ENCODE data around the gene PCSK5. TPM values are rescaled to one million over a fixed set of nuclear protein-coding genes. Genes with fewer than 3 reads are reported as not detected.

PCSK5 gene
- total and polyA plus RNA-seq, 3 experiments from 2014 or later = 1.6 to 1.9 (median 1.8) TPM

DNA sequence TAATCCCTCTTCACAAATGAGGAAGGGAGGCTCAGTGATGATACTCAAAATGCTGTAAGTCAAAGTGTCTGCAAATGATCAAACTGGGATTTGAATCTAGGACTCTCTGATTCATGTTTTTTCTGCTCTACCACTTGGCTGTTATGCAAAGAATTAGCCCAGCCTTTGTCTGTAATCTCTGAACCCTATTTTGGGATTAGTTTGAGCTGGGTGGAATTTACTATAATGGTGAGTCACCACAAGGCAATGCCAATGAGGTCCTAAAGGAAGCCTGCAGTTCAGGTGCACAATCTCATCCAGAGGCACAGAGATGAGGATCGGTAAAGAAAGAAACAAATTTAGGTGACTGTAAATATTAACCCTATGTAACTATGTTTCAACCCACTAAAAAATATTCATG lies 474.6 kb downstream of the PCSK5 start:
- H3K27ac ChIP-seq (ENCODE audit: low read depth, low read length) = no peak overlapping the region
- DNase-seq = no peak
- no peak overlapping the region for H3K27ac Mint-ChIP-seq

DNA sequence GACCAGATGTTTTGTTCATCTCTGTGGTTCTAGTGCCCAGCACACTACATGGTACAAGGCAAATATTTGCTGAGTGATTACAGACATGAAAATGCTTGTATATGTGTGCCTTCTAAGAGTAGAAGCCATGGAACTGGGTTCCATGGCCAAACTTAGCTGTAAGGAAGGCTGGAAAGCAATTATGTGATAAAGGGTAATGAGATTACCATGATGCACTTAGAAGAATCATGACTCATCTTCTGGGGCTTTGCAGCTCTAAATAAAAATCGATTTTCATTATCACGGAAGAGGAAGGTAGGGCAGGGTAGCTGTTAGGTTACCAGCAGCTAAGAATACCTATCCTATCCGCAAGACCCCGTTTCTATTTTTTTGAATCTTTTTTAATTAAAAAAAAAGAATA lies 475.8 kb downstream of the PCSK5 start:
- H3K4me1 ChIP-seq (ENCODE audit: insufficient read depth, low read length) = no peaks in the 10 kb centered on the region
- no peak for DNase-seq
- no peak overlapping the region for H3K4me3 Mint-ChIP-seq

More for the DNA sequence above, 474.6 kb downstream of the PCSK5 start:
- Mint-ChIP-seq H3K27me3 (peaks cover 4 to 17% of the 10 kb centered on the region in 2 donors), H3K4me3 (no peak overlapping the region), H3K4me1 (no peaks in the 10 kb centered on the region), H3K36me3 (peaks cover 0 to 3% (median 0%) of the 10 kb centered on the region in 3 donors), H3K9me3 (no peaks in the 10 kb centered on the region)
- ChIA-PET CTCF (no interaction called here), POLR2A (no interaction called here)
- Histone ChIP-seq H3K9me3 (ENCODE audit: low read length) (no peaks in the 10 kb centered on the region), H3K4me3 (ENCODE audit: low read length) (no peak overlapping the region), H3K27me3 (ENCODE audit: insufficient read depth, low read length, poor library complexity, severe bottlenecking) (no peaks in the 10 kb centered on the region), H3K36me3 (ENCODE audit: insufficient read depth, low read length) (no peaks in the 10 kb centered on the region), H3K4me1 (ENCODE audit: insufficient read depth, low read length) (no peaks in the 10 kb centered on the region)

DNA sequence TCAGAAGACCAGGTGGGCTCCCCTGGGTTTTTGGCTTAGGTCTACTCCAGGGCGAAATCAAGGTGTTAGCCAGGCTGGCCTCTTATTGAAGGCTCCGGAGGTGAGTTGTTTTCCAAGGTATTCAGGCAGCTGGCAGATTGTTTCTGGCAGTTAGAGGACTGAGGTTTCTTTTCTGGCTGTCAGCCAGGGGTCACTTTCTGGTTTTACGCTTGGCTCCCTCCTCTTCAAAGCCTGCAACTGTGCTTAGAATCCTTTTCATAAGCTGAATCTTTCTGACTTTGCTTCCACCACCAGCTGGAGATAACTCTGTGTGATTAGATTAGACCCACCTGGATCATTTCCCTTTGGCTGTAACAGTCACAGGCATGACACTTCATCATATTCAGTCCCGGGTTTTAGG lies 479.1 kb downstream of the PCSK5 start:
- DNase-seq = no peak
- no peak overlapping the region for H3K27ac Mint-ChIP-seq
- H3K4me1 ChIP-seq (ENCODE audit: insufficient read depth, low read length) = no peaks in the 10 kb centered on the region
- no peaks in the 10 kb centered on the region for H3K9me3 ChIP-seq (ENCODE audit: low read length)
- no peaks in the 10 kb centered on the region for H3K27me3 ChIP-seq (ENCODE audit: insufficient read depth, low read length, poor library complexity, severe bottlenecking)
- peaks cover 1 to 4% of the 10 kb centered on the region in 2 donors for H3K27me3 Mint-ChIP-seq
- ChIA-PET POLR2A (no interaction called here), CTCF (no interaction called here)
- peaks cover 0 to 3% (median 0%) of the 10 kb centered on the region in 3 donors for H3K36me3 Mint-ChIP-seq
- H3K36me3 ChIP-seq (ENCODE audit: insufficient read depth, low read length) = no peaks in the 10 kb centered on the region
- H3K4me3 Mint-ChIP-seq = no peak overlapping the region
- no peaks in the 10 kb centered on the region for H3K9me3 Mint-ChIP-seq
- H3K27ac ChIP-seq (ENCODE audit: low read depth, low read length) = no peak overlapping the region
- H3K4me1 Mint-ChIP-seq = peaks cover 0 to 4% (median 2%) of the 10 kb centered on the region in 3 donors
- no peak overlapping the region for H3K4me3 ChIP-seq (ENCODE audit: low read length)

More for the DNA sequence above, 475.8 kb downstream of the PCSK5 start:
- H3K9me3 Mint-ChIP-seq = no peaks in the 10 kb centered on the region
- Histone ChIP-seq H3K4me3 (ENCODE audit: low read length) (no peak overlapping the region), H3K27me3 (ENCODE audit: insufficient read depth, low read length, poor library complexity, severe bottlenecking) (no peaks in the 10 kb centered on the region), H3K27ac (ENCODE audit: low read depth, low read length) (no peak overlapping the region), H3K9me3 (ENCODE audit: low read length) (no peaks in the 10 kb centered on the region), H3K36me3 (ENCODE audit: insufficient read depth, low read length) (no peaks in the 10 kb centered on the region)
- H3K4me1 Mint-ChIP-seq = no peaks in the 10 kb centered on the region
- no peak overlapping the region for H3K27ac Mint-ChIP-seq
- ChIA-PET POLR2A (no interaction called here), CTCF (no interaction called here)
- H3K36me3 Mint-ChIP-seq = peaks cover 0 to 3% (median 0%) of the 10 kb centered on the region in 3 donors
- H3K27me3 Mint-ChIP-seq = peaks cover 4 to 17% of the 10 kb centered on the region in 2 donors

DNA sequence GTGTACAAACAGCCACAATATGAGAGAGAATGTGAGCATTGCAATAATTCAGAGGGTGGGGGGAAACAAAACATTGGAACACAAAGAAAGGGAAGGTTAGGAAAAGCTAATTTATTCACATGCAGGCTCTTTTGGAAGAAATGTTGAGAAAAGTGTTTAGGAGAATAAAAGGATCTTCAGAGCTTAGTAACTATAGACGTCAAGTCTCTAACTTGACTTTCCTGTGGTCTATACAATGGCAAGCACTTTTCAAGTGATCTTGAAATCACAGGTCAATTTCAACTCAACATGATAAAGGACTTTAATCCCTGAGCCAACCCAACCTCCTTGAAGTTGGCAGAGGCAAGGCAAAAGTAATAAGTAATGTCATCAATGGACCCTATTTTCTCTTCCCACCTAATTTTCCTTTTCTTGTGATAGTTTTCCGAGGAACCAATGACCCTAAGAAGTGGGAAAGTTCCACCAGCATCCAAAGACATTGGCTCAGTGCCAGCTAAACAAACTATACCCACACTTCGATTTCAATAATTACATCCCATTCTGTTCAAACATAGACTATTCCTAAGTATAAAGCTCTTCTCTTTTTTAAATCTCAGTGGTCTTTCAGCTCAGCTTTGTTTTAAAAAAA lies 480.0 kb downstream of the PCSK5 start:
- CTCF ChIA-PET = no interaction called here
- Mint-ChIP-seq H3K36me3 (peaks cover 0 to 3% (median 0%) of the 10 kb centered on the region in 3 donors), H3K27me3 (peaks cover 0 to 4% of the 10 kb centered on the region in 2 donors), H3K27ac (peak overlapping the region in 1 of 8 donors; percentile 65), H3K9me3 (no peaks in the 10 kb centered on the region), H3K4me3 (no peak overlapping the region), H3K4me1 (peaks cover 0 to 4% (median 2%) of the 10 kb centered on the region in 3 donors)
- no peak overlapping the region for H3K4me3 ChIP-seq (ENCODE audit: low read length)
- H3K27me3 ChIP-seq (ENCODE audit: insufficient read depth, low read length, poor library complexity, severe bottlenecking) = no peaks in the 10 kb centered on the region
- no peaks in the 10 kb centered on the region for H3K36me3 ChIP-seq (ENCODE audit: insufficient read depth, low read length)
- H3K4me1 ChIP-seq (ENCODE audit: insufficient read depth, low read length) = no peaks in the 10 kb centered on the region
- H3K9me3 ChIP-seq (ENCODE audit: low read length) = no peaks in the 10 kb centered on the region
- POLR2A ChIA-PET = no interaction called here
- no peak overlapping the region for H3K27ac ChIP-seq (ENCODE audit: low read depth, low read length)
- no peak for DNase-seq

DNA sequence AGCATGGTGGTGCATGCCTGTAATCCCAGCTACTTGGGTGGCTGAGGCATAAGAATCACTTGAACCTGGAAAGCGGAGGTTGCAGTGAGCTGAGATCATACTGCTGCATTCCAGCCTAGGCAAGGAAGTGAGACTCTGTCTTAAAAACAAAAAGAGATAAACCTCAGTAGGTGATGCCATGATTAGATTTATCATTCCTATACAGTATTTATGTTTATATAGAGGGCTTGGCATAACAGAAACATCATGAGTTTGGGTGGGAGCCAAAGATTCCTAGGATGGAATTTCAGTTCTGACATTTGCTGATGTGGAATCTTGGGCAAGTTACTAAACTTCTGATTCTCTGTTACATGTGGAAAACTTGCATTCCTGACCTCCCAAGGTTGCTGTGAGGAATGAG lies 481.4 kb downstream of the PCSK5 start:
- Mint-ChIP-seq H3K4me3 (no peak overlapping the region), H3K27ac (no peak overlapping the region), H3K27me3 (peaks cover 0 to 4% of the 10 kb centered on the region in 2 donors), H3K4me1 (peaks cover 0 to 4% (median 2%) of the 10 kb centered on the region in 3 donors), H3K36me3 (peaks cover 0 to 3% (median 0%) of the 10 kb centered on the region in 3 donors), H3K9me3 (no peaks in the 10 kb centered on the region)
- H3K27ac ChIP-seq (ENCODE audit: low read depth, low read length) = no peak overlapping the region
- H3K36me3 ChIP-seq (ENCODE audit: insufficient read depth, low read length) = no peaks in the 10 kb centered on the region
- no peak for DNase-seq
- ChIA-PET CTCF (no interaction called here), POLR2A (no interaction called here)
- no peak overlapping the region for H3K4me3 ChIP-seq (ENCODE audit: low read length)
- no peaks in the 10 kb centered on the region for H3K4me1 ChIP-seq (ENCODE audit: insufficient read depth, low read length)
- no peaks in the 10 kb centered on the region for H3K27me3 ChIP-seq (ENCODE audit: insufficient read depth, low read length, poor library complexity, severe bottlenecking)
- no peaks in the 10 kb centered on the region for H3K9me3 ChIP-seq (ENCODE audit: low read length)

DNA sequence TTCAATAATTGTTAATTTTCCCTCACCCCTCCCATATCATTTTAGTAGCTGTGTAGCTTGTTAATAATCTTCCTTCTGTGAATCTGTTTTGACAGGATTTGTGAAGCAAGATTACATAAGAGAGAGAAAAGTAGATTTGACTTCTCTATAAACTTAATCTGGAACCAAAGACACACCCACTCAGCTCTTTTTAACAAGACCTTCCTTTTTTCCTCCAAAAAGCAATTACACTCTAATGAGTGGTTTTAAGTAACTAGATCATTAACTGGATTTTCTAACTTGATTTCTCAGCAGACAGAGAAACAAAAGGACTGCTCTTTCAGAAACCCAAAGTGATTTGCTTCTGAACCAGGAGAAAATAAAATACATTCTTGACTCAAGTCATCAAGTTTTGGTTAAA lies 481.9 kb downstream of the PCSK5 start:
- POLR2A ChIA-PET = no interaction called here
- H3K27me3 ChIP-seq (ENCODE audit: insufficient read depth, low read length, poor library complexity, severe bottlenecking) = no peaks in the 10 kb centered on the region
- CTCF ChIA-PET = no interaction called here
- Mint-ChIP-seq H3K9me3 (no peaks in the 10 kb centered on the region), H3K27ac (no peak overlapping the region), H3K4me1 (peaks cover 0 to 4% (median 2%) of the 10 kb centered on the region in 3 donors), H3K27me3 (peaks cover 0 to 4% of the 10 kb centered on the region in 2 donors), H3K36me3 (peaks cover 0 to 3% (median 0%) of the 10 kb centered on the region in 3 donors), H3K4me3 (no peak overlapping the region)
- no peak overlapping the region for H3K27ac ChIP-seq (ENCODE audit: low read depth, low read length)
- no peaks in the 10 kb centered on the region for H3K4me1 ChIP-seq (ENCODE audit: insufficient read depth, low read length)
- no peak for DNase-seq
- H3K9me3 ChIP-seq (ENCODE audit: low read length) = no peaks in the 10 kb centered on the region
- H3K36me3 ChIP-seq (ENCODE audit: insufficient read depth, low read length) = no peaks in the 10 kb centered on the region
- H3K4me3 ChIP-seq (ENCODE audit: low read length) = no peak overlapping the region

DNA sequence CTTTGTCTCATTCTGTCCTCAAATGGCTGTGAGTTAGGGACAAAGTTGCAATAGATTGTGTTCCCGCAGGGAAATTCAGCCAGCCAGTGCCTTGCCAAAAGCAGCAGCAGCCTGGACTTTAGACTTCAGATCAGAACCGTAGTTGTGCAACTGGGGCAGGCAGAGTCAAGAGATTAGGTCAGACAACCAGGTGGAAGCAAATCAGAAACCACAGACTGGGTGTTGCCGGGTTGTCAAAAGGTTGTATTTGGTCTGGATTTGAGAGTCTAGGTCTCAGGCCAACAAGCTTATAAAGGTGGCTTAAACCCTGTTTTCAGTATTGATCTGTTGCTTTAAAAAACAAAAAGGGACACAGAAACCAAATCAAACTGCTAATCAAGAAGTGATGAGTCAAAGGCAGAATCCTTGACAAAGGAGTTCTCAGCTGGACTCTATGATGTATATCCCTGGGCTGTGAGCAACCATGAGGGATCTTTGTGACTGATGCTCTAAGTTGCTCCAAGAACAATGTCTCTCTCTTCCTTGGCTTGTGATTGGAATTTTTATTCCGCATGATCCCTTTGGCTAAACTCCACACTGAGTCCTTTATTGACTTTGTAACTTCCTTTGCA lies 482.8 kb downstream of the PCSK5 start:
- CTCF ChIA-PET = no interaction called here
- Mint-ChIP-seq H3K4me1 (peaks cover 0 to 4% (median 2%) of the 10 kb centered on the region in 3 donors), H3K4me3 (no peak overlapping the region), H3K27me3 (peaks cover 0 to 2% of the 10 kb centered on the region in 2 donors), H3K36me3 (no peaks in the 10 kb centered on the region), H3K27ac (no peak overlapping the region), H3K9me3 (no peaks in the 10 kb centered on the region)
- Histone ChIP-seq H3K27ac (ENCODE audit: low read depth, low read length) (no peak overlapping the region), H3K4me3 (ENCODE audit: low read length) (no peak overlapping the region), H3K4me1 (ENCODE audit: insufficient read depth, low read length) (no peaks in the 10 kb centered on the region), H3K27me3 (ENCODE audit: insufficient read depth, low read length, poor library complexity, severe bottlenecking) (no peaks in the 10 kb centered on the region), H3K9me3 (ENCODE audit: low read length) (no peaks in the 10 kb centered on the region), H3K36me3 (ENCODE audit: insufficient read depth, low read length) (no peaks in the 10 kb centered on the region)
- DNase-seq = no peak
- POLR2A ChIA-PET = no interaction called here

DNA sequence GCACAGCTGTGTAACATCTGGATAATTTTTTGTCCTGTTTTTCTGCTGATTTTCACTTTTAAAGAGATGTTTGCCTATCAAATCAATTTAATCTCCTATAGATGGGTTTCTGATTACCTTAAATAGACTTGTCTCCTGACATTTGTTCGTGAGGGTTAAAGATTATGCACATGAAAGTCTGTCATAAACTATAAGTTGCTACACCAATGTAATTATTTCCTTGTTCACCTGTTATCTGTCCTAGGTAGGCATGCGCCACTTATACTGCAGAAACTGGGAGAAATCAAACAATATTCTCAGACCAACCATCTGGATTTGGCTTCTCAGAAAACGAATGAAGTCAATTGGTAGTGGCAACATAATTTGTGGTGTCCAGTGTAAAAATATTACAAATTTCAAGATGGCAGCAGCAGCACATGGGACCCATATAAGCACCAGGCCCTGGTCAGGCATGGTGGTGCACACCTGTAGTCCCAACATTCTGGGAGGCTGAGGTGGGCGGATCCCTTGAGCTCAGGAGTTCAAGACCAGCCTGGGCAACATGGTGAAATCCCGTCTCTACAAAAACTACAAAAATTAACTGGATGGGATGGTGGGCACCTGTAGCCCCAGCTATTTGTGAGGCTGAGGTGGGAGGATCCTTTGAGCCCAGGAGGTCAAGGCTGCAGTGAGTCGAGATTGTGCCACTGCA lies 483.5 kb downstream of the PCSK5 start:
- Histone ChIP-seq H3K27ac (ENCODE audit: low read depth, low read length) (no peak overlapping the region), H3K9me3 (ENCODE audit: low read length) (no peaks in the 10 kb centered on the region), H3K36me3 (ENCODE audit: insufficient read depth, low read length) (no peaks in the 10 kb centered on the region), H3K4me1 (ENCODE audit: insufficient read depth, low read length) (no peaks in the 10 kb centered on the region), H3K4me3 (ENCODE audit: low read length) (no peak overlapping the region), H3K27me3 (ENCODE audit: insufficient read depth, low read length, poor library complexity, severe bottlenecking) (no peaks in the 10 kb centered on the region)
- no peak for DNase-seq
- Mint-ChIP-seq H3K9me3 (no peaks in the 10 kb centered on the region), H3K4me1 (peaks cover 0 to 4% (median 2%) of the 10 kb centered on the region in 3 donors), H3K27me3 (peaks cover 0 to 2% of the 10 kb centered on the region in 2 donors), H3K4me3 (no peak overlapping the region), H3K36me3 (no peaks in the 10 kb centered on the region), H3K27ac (no peak overlapping the region)
- POLR2A ChIA-PET = no interaction called here
- CTCF ChIA-PET = no interaction called here
